Measurements from ENCODE around the gene CS. TPM values are rescaled to one million over a fixed set of nuclear protein-coding genes. Genes with fewer than 3 reads are reported as not detected.

CS gene
- 153 to 169 TPM (median 159 TPM) in 5 replicates for total RNA-seq (2022; extraction: Qiagen RNA extraction; ENCODE audit: low read depth)

DNA sequence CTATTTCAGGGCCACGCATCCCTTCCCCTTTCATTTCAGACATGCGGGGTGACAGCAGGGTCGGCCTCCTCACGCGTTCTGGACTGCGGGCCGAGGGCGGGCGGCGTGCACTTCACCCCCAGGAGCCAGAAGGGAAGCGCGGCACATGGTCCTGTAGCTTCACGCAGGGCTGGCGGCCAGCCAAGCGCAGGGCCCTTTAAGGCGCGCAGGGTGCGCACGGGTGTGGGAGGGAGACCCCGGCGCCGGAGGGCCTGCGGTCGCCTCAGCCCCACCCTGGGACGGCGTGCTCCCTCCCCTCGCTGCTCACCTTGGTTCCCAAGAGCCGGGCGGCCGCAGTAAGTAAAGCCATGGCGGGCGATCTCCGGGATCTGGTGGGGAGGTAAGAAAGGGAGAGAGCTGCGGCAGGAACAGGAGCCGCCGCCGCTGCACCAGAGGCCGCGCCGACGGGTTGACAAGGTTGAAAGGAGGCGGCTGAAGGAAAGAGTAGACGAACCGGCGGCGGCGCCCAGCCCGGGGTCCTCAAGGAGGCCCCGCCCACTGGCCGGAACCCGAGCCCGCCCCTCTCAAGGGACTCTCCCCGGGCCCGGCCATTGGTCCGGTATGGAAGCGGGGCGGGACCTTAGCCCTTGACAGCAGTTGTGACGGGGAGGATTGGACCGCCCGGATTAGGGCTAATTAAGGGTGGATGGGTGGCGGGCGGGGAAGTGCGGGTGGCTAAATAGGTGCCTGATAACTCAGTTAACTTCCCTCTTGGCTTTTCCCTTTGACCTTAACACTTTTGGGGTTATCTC lies at the start of gene CS:
Gene CS (minus strand): TSS at position 478 of the 791 bp plus-strand sequence. CDS start 129 bp downstream, at position 349.

DNA sequence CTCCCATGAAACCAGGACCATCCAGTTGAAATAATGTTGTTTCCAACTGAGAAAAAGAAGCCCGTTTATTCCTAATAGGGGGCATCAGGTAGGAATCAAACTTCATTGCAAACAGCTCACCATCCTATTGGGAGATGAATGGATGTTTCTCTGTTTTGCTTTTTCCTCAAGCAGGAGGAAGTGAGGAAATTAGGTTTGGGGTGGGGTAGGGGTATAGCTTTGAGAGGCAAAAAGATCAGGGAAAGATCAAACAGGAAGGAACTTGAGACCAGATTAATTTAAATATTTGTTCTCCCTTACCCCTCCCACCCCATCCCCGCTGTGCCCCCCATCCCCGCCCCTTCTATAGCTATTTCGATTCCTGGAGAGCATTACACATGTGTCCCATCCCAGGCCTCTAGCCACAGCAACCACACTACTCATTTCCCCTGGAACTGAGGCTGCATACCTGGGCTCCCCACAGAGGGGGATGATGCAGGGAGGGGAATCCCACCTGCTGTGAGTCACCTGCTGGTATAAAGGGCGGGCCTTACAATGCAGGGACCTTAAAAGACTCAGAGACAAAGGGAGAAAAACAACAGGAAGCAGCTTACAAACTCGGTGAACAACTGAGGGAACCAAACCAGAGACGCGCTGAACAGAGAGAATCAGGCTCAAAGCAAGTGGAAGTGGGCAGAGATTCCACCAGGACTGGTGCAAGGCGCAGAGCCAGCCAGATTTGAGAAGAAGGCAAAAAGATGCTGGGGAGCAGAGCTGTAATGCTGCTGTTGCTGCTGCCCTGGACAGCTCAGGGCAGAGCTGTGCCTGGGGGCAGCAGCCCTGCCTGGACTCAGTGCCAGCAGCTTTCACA lies 38.4 kb upstream of the CS start, which contains the start of gene IL23A:
Gene IL23A (plus strand): TSS at position 577 of the 850 bp plus-strand sequence. CDS start 161 bp downstream, at position 738.

DNA sequence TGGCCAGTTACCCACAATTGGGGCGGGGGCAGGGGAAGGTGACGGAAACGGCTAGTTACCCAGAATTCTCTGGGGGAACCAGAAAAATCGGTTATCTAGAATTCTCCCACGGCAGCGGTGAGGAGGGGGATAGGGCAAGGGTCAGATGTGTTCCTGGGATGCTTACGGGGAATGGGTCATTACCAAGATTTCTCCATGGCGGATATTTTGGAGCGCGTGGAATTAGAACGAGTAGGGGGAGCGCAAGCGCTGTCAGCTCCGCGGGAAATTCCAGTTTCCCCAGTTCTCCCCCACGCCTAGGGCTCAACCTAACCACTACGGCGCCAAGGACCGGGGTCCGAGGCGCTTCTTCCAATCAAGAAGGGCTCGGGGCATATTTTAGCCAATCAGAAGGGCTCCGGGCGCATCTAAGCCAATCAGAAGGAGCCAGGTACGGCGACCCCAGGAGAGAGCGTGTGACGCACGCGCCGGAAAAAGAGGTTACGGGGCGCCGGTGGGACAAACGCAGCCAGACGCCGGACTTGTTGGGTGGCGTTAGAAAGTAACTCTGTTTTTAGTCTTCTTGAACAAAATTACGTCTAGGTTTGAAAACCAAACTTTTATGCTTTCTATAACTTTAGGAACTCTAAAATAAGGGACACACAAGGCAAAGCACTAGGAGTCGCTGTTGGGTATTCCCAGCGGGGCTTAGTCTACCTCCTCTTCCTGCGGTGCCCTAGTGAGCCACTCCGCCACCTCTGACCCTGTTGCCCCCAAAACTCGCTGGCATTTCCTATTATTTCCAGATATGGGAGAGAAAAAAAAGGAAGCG lies 33.8 kb upstream of the CS start, which contains the start of gene PAN2:
Gene PAN2 (minus strand): TSS at position 322 of the 811 bp plus-strand sequence. CDS start 906 bp downstream, outside the sequence.

DNA sequence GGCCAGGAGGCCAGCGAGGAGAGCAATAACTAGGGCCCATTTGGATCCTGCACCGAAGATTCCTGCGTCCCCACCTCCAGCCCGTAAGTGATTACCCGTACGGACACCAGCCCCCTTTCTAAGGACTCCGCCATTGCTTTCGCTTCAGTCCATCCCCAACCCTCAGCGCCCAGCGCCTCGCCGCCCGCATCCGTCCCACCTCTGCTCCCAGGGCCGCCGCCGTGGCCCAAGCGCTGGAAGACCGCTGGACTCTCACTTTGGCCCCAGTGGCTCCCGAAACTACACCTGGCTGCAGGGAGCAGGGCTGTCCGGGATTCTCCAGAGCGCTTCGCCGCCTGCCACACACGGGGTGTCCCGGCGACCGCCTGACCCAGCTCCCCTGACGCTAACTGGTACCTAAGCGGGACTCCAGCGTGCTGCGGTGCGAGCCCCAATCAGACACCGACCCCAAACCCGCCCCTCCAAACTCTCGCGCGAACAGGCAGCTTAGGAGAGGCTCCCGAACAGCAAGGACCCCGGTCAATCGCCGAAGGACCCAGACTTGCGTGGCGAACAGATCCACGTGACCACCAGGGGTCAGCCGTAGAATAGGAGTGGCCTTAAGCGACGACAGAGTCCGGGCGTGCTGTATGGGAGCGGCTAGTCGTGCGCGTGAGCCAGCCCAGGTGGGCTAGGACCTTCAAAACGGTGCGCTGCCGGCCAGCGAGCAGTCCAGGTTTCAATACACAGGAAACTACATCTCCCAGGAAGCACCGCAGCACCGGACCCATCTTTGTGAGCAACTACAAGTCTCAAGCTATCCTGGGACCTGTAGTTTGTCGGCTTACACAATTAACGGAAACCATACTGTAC lies 15.7 kb upstream of the CS start, which contains the start of gene CNPY2:
Gene CNPY2 (minus strand): TSS at position 367 of the 852 bp plus-strand sequence. CDS start 771 bp downstream, outside the sequence.

DNA sequence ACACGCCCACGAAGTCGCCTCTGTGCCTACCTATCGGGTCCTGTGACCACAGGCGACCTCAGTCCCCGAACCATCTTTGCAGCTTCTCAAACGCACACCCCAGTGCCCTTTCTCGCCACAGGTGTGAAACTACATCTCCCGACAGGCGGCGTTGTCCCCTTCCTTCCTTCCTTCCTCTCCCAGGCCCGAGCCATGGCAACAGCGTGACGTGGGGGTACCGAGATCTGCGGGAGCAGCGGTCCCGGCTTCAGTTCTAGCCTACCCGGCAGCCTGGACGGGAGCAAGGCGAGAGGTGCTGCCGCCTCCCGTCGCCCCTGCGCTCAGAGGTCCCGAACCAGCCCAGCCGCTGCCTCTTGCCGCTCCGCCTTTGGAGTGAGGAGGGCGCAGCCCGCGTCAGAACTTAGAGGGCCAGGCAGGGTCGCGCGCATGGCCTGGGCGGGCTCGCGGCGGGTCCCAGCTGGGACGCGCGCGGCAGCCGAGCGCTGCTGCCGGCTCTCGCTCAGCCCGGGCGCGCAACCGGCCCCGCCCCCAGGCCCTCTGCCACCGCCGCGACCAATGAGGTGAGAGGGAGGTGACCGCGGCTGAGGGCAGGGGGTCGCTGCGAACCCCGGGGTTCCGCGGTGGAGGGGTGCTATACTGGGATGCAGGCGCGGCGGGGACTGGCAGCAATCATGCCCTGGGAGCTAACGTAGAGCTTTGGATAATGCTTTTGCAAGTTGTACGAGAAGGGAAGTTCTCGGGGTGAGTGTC lies 33.3 kb downstream of the CS start, which contains the start of gene COQ10A:
Gene COQ10A (plus strand): TSS at position 250 of the 750 bp plus-strand sequence. CDS start 177 bp downstream, at position 427.

DNA sequence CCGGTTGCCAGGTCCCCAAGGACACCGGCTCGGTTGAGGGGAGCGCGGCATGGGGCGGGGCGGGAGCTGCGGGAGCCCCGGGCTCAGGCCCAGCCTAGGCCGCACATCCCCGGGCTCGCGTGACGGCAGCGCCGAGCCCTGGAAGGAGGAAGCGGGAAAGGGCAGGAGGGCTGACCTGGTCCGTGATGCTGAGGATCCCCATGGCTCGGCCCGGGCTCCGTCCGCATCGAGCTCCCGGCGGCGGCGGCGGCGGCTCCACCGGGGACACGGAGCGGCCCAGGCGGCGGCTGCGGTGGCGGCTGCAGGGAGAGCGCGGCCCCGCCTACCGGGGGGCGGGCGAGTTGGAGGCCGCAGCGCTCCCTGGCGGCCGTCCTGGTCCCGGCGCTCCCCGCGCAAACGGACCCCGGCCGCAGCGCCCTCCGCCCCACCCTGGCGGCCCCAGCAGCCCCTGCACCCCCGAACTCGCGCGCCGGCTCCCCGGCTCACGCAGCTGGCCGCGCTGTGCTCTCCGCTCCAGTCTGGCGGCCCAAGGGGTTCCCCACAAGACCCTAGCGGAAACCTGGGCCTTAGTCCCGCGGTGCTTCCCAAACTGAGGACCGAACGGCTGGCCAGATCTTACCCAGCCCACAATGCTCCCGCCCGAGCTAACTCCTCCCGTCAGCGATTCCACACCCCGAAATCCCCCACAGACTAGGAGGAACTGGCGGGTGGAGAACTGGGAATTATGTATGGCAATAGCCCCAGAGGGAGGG lies 41.9 kb downstream of the CS start, which contains the start of gene ANKRD52:
Gene ANKRD52 (minus strand): TSS at position 317 of the 752 bp plus-strand sequence. CDS start 115 bp downstream, at position 202.

DNA sequence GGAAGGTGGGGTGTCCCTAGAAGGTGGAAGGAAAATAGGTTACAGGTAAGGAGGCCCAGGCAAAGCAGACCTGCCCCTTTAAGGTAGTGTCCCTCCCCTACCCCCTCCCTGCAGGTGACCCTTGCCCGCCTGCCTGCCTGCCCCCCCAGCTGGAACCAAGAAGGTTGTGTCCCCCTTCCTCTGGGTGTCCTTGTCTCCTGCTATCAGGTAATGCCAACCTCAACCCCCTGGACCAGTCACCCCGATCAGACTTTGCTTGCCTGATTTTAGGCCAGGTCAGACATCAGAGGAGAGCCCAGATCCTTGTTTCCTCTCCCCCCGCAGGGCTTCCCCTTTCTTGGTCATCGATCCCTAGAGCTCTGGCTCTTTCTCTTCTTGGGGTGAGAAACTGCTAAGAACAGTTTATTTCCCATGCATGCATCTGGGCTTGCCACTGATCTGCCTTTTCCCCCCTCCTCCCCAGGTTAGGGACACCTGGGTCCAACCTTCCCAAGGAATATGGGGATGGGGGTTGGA lies 70.2 kb downstream of the CS start, which contains the start of gene SLC39A5:
Gene SLC39A5 (plus strand): TSS at position 136 of the 516 bp plus-strand sequence. CDS start 1,224 bp downstream, outside the sequence.

DNA sequence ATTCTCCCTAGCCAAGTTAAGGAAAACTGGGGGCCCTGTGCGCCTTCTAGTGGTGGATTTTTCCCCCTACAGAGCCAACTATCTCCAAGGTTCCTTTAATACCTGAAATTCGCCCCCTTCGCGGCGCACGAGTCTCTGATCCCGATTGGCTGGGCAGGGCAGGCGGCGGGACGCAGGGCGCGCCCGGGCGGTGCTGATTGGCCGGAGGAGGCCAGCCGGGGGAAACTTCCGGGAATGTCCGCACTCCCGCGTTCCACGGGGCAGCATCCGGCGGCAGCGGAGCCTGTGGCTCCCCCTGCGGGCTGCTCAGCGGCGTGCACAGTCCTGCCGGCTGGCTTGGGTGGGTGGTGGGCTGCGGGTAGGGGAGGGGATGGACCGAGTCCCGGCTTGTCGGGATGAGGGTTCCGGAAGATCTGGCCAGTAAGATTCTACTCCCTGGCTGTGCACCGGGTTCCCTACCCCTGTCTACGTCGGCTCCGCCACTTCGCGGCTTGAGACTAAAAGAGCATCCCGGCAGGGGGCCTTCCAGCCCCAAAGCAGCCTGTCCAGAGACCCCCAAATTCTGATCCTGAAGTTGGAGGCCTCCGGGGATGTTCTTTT lies 75.9 kb downstream of the CS start, which contains the start of gene NABP2:
Gene NABP2 (plus strand): TSS at position 241 of the 600 bp plus-strand sequence. CDS start 515 bp downstream, outside the sequence.

DNA sequence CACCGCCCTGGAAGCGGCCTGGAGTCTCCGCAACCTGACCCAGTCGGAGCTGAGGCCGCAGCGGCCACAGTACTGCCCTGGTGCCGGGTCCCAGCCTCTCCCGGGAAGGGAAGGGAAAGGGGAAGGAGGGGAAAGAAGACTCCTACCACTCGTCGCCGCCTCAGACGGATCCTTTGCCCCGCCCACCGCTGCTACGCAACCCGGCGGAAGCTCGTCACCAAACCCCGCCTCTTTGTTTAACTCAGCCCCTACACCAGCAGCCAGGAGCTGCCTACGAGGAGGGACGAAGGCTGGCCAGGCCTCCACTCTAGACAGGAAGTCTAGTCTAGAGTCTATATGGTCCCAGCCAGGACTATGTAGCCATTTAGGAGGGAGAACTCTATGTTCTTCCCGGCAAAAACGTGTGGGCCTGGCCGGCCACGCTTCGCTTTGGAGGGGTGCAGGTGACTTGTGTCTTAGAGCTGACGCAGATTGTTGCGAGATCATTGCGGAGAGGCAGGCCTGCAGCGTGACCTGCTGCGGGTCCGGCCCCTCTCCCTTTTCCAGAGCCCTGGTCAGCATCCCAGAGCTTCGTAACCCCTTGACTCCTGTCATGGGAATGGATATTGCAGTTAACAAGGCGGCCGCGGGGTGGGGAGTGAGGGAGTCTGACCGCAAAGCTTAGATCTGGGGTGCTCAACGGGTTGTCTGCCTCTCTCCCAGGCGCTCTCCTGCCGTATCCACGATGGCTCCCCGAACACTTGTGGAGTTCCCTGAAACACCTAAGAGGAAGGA lies 78.2 kb downstream of the CS start, which contains the start of gene RNF41:
Gene RNF41 (minus strand): TSS at position 166 of the 774 bp plus-strand sequence. CDS start 7,875 bp downstream, outside the sequence.

Other genes with a start within 250 kb of the CS start
- gene ERBB3, start 220.2 kb downstream of the CS start, total RNA-seq (2022; extraction: Qiagen RNA extraction; ENCODE audit: low read depth) = 0.95 to 3.0 TPM (median 1.4 TPM) in 5 replicates
- 283 to 329 TPM (median 289 TPM) in 5 replicates for gene PA2G4, start 195.8 kb downstream of the CS start, total RNA-seq (2022; extraction: Qiagen RNA extraction; ENCODE audit: low read depth)
- 5,218 to 5,761 TPM (median 5,566 TPM) in 5 replicates for gene RPL41, start 183.7 kb downstream of the CS start, total RNA-seq (2022; extraction: Qiagen RNA extraction; ENCODE audit: low read depth)
- 2.4 to 3.6 TPM (median 2.6 TPM) in 5 replicates for gene ZC3H10, start 182.1 kb downstream of the CS start, total RNA-seq (2022; extraction: Qiagen RNA extraction; ENCODE audit: low read depth)
- 63.1 to 68.1 TPM (median 65.7 TPM) in 5 replicates for gene ESYT1, start 172.1 kb downstream of the CS start, total RNA-seq (2022; extraction: Qiagen RNA extraction; ENCODE audit: low read depth)
- 72.9 to 93.3 TPM (median 80.4 TPM) in 5 replicates for gene MYL6B, start 147.7 kb downstream of the CS start, total RNA-seq (2022; extraction: Qiagen RNA extraction; ENCODE audit: low read depth)
- 2,118 to 2,979 TPM (median 2,161 TPM) in 5 replicates for gene MYL6, start 142.0 kb downstream of the CS start, total RNA-seq (2022; extraction: Qiagen RNA extraction; ENCODE audit: low read depth)
- 27.3 to 35.8 TPM (median 34.5 TPM) in 5 replicates for gene SMARCC2, start 110.8 kb downstream of the CS start, total RNA-seq (2022; extraction: Qiagen RNA extraction; ENCODE audit: low read depth)
- 20.0 to 27.0 TPM (median 24.3 TPM) in 5 replicates for gene RNF41, start 78.4 kb downstream of the CS start, total RNA-seq (2022; extraction: Qiagen RNA extraction; ENCODE audit: low read depth)
- gene NABP2, start 76.0 kb downstream of the CS start, total RNA-seq (2022; extraction: Qiagen RNA extraction; ENCODE audit: low read depth) = 53.0 to 66.2 TPM (median 57.4 TPM) in 5 replicates
- gene SLC39A5, start 70.3 kb downstream of the CS start, total RNA-seq (2022; extraction: Qiagen RNA extraction; ENCODE audit: low read depth) = 0.34 TPM in 1 of 5 replicates, not detected in the others
- gene ANKRD52, start 41.9 kb downstream of the CS start, total RNA-seq (2022; extraction: Qiagen RNA extraction; ENCODE audit: low read depth) = 37.2 to 45.2 TPM (median 43.7 TPM) in 5 replicates
- gene COQ10A, start 33.4 kb downstream of the CS start, total RNA-seq (2022; extraction: Qiagen RNA extraction; ENCODE audit: low read depth) = 16.2 to 17.4 TPM (median 17.0 TPM) in 5 replicates
- gene CNPY2, start 15.7 kb upstream of the CS start, total RNA-seq (2022; extraction: Qiagen RNA extraction; ENCODE audit: low read depth) = 115 to 162 TPM (median 149 TPM) in 5 replicates
- gene PAN2, start 33.7 kb upstream of the CS start, total RNA-seq (2022; extraction: Qiagen RNA extraction; ENCODE audit: low read depth) = 13.1 to 19.3 TPM (median 15.9 TPM) in 5 replicates
- gene IL23A, start 38.6 kb upstream of the CS start, total RNA-seq (2022; extraction: Qiagen RNA extraction; ENCODE audit: low read depth) = 0.21 to 0.70 TPM (median 0.49 TPM) in 4 of 5 replicates, not detected in the other
- gene STAT2, start 59.8 kb upstream of the CS start, total RNA-seq (2022; extraction: Qiagen RNA extraction; ENCODE audit: low read depth) = 9.8 to 13.2 TPM (median 11.6 TPM) in 5 replicates
- not detected in 5 replicates for gene APOF, start 62.5 kb upstream of the CS start, total RNA-seq (2022; extraction: Qiagen RNA extraction; ENCODE audit: low read depth)
- gene TIMELESS, start 149.1 kb upstream of the CS start, total RNA-seq (2022; extraction: Qiagen RNA extraction; ENCODE audit: low read depth) = 32.5 to 39.5 TPM (median 35.5 TPM) in 5 replicates
- gene MIP, start 154.3 kb upstream of the CS start, total RNA-seq (2022; extraction: Qiagen RNA extraction; ENCODE audit: low read depth) = 0.14 TPM in 1 of 5 replicates, not detected in the others
- gene SPRYD4, start 168.2 kb upstream of the CS start, total RNA-seq (2022; extraction: Qiagen RNA extraction; ENCODE audit: low read depth) = 1.7 to 2.0 TPM (median 1.9 TPM) in 5 replicates
- gene GLS2, start 187.8 kb upstream of the CS start, total RNA-seq (2022; extraction: Qiagen RNA extraction; ENCODE audit: low read depth) = 0.08 to 0.37 TPM (median 0.31 TPM) in 4 of 5 replicates, not detected in the other
- gene RBMS2, start 221.5 kb upstream of the CS start, total RNA-seq (2022; extraction: Qiagen RNA extraction; ENCODE audit: low read depth) = 8.6 to 11.0 TPM (median 10.8 TPM) in 5 replicates